NCI-H69 (cell line): ENCODE measurements around the gene GRK5.

Experiments used
- DNase-seq: peaks from one replicate; lab custom pipeline; 2025; lab: John Stamatoyannopoulos, UW

Gene GRK5

GRCh38 chr10:119341459-119342301, 134.3 kb downstream of the GRK5 start:
- peak; percentile 9 for DNase-seq

- no peak for DNase-seq
Observed at GRCh38 chr10:119342335-119342734, 135.0 kb downstream of the GRK5 start.

- no peak for DNase-seq
Observed at GRCh38 chr10:119343011-119343601, 135.7 kb downstream of the GRK5 start.

GRCh38 chr10:119344381-119344780, 137.0 kb downstream of the GRK5 start:
- peak; percentile 67 for DNase-seq

GRCh38 chr10:119346095-119346832, 138.9 kb downstream of the GRK5 start:
- DNase-seq: peak; percentile 19

- DNase-seq: no peak
Observed at GRCh38 chr10:119347181-119347974, 140.0 kb downstream of the GRK5 start.

- no peak for DNase-seq
Observed at GRCh38 chr10:119348106-119348505, 140.7 kb downstream of the GRK5 start.

GRCh38 chr10:119348516-119349240, 141.3 kb downstream of the GRK5 start:
- DNase-seq: no peak

- DNase-seq: no peak
Observed at GRCh38 chr10:119349341-119349740, 142.0 kb downstream of the GRK5 start.

- DNase-seq: no peak
Observed at GRCh38 chr10:119349937-119350501, 142.6 kb downstream of the GRK5 start.

GRCh38 chr10:119350502-119351097, 143.2 kb downstream of the GRK5 start:
- DNase-seq: no peak

- DNase-seq: no peak
Observed at GRCh38 chr10:119351189-119351588, 143.8 kb downstream of the GRK5 start.

GRCh38 chr10:119352042-119352441, 144.7 kb downstream of the GRK5 start:
- no peak for DNase-seq

GRCh38 chr10:119352807-119353206, 145.4 kb downstream of the GRK5 start:
- no peak for DNase-seq

GRCh38 chr10:119353421-119353820, 146.1 kb downstream of the GRK5 start:
- DNase-seq: no peak

GRCh38 chr10:119355930-119356329, 148.6 kb downstream of the GRK5 start:
- DNase-seq: no peak

- no peak for DNase-seq
Observed at GRCh38 chr10:119357412-119358151, 150.2 kb downstream of the GRK5 start.

- DNase-seq: no peak
Observed at GRCh38 chr10:119358152-119358512, 150.8 kb downstream of the GRK5 start.

GRCh38 chr10:119358567-119358966, 151.2 kb downstream of the GRK5 start:
- no peak for DNase-seq

- no peak for DNase-seq
Observed at GRCh38 chr10:119359025-119359424, 151.7 kb downstream of the GRK5 start.
